Activated T-cell treated with anti-CD3 and anti-CD28 coated beads for 48 hours (primary cell): Measurements from ENCODE around the gene GCN1.
A peak's percentile ranks its signal among the peaks of the same experiment; 100 is the strongest.

Experiments used
- DNase-seq: peaks from one replicate; pipeline ENCODE4 v3.0.0-alpha.2; 2020; ENCODE audit warnings: low read depth

GCN1 gene

GRCh38 chr12:120228291-120229070, 34.0 kb upstream of the GCN1 start:
- DNase-seq, result peak; percentile 84

- no peak for DNase-seq
Measured at GRCh38 chr12:120228041-120228290, 33.5 kb upstream of the GCN1 start.

GRCh38 chr12:120227233-120228040, 32.9 kb upstream of the GCN1 start:
- DNase-seq, result no peak

- DNase-seq, result no peak
Measured at GRCh38 chr12:120225852-120226640, 31.5 kb upstream of the GCN1 start.

- DNase-seq, result no peak
Measured at GRCh38 chr12:120225200-120225558, 30.7 kb upstream of the GCN1 start.

GRCh38 chr12:120224304-120225199, 30.0 kb upstream of the GCN1 start:
- DNase-seq, result no peak

GRCh38 chr12:120223458-120224303, 29.2 kb upstream of the GCN1 start:
- DNase-seq, result no peak

- no peak for DNase-seq
Measured at GRCh38 chr12:120222288-120222832, 27.8 kb upstream of the GCN1 start.

GRCh38 chr12:120221576-120221900, 27.0 kb upstream of the GCN1 start:
- DNase-seq, result no peak

GRCh38 chr12:120220838-120221575, 26.5 kb upstream of the GCN1 start:
- no peak for DNase-seq

GRCh38 chr12:120218680-120219606, 24.4 kb upstream of the GCN1 start:
- DNase-seq, result no peak

GRCh38 chr12:120216742-120217605, 22.5 kb upstream of the GCN1 start:
- DNase-seq, result no peak

GRCh38 chr12:120215766-120216735, 21.5 kb upstream of the GCN1 start:
- DNase-seq, result no peak

- no peak for DNase-seq
Measured at GRCh38 chr12:120215357-120215735, 20.8 kb upstream of the GCN1 start.

GRCh38 chr12:120214626-120215356, 20.3 kb upstream of the GCN1 start:
- DNase-seq, result no peak

GRCh38 chr12:120213758-120214157, 19.2 kb upstream of the GCN1 start:
- DNase-seq, result no peak
